ENCODE results near the gene MAMDC2. TPM values are rescaled to one million over a fixed set of nuclear protein-coding genes. Genes with fewer than 3 reads are reported as not detected.

Gene MAMDC2
- total RNA-seq, 6 experiments from 2014 or later, result 4.0 to 16.6 (median 13.9) TPM

DNA sequence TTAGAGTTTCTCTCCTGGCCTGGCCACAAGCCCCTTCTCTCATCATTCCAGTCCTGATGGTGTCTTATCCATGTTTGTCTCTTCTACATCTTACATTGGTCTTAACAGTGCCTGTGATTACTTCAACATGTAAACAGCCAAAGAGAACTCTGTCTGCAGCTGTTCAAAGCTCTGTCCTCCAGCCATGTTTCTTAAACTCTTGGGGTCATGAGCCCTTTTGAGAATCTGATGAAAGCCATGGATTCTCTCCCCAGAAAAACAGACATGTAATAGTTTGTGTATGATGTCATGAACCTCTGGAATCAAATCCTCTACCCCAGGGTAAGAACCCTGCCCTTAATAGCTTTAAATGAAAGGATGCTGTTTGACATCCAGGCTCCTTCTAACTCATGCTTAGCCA is 30.1 kb downstream of the MAMDC2 start:
- H3K27me3 Mint-ChIP-seq (ENCODE audit: insufficient read depth), result peaks cover 3% of the 10 kb centered on the region; the same call in 1 of the 2 replicates
- no peak overlapping the region for H3K27ac Mint-ChIP-seq
- H3K9me3 Mint-ChIP-seq, result no peaks in the 10 kb centered on the region
- H3K4me1 Mint-ChIP-seq (ENCODE audit: low read depth), result peaks cover 34% of the 10 kb centered on the region
- H3K36me3 Mint-ChIP-seq (ENCODE audit: low read depth), result no peaks in the 10 kb centered on the region
- TF ChIP-seq, protein P1, sequence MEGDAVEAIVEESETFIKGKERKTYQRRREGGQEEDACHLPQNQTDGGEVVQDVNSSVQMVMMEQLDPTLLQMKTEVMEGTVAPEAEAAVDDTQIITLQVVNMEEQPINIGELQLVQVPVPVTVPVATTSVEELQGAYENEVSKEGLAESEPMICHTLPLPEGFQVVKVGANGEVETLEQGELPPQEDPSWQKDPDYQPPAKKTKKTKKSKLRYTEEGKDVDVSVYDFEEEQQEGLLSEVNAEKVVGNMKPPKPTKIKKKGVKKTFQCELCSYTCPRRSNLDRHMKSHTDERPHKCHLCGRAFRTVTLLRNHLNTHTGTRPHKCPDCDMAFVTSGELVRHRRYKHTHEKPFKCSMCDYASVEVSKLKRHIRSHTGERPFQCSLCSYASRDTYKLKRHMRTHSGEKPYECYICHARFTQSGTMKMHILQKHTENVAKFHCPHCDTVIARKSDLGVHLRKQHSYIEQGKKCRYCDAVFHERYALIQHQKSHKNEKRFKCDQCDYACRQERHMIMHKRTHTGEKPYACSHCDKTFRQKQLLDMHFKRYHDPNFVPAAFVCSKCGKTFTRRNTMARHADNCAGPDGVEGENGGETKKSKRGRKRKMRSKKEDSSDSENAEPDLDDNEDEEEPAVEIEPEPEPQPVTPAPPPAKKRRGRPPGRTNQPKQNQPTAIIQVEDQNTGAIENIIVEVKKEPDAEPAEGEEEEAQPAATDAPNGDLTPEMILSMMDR (IDR thresholded peaks at IDR 0.05), result no peak
- no peak for DNase-seq
- no peak overlapping the region for H3K4me3 Mint-ChIP-seq

GRCh38 chr9:70076678-70077077 is 33.0 kb downstream of the MAMDC2 start:
- Mint-ChIP-seq H3K9me3 (no peaks in the 10 kb centered on the region), H3K4me3 (no peak overlapping the region), H3K27ac (no peak overlapping the region), H3K27me3 (ENCODE audit: insufficient read depth) (peaks cover 3% of the 10 kb centered on the region; the same call in 1 of the 2 replicates), H3K4me1 (ENCODE audit: low read depth) (peaks cover 51% of the 10 kb centered on the region), H3K36me3 (ENCODE audit: low read depth) (0 out of 2 replicates have a peak, but pooled peaks cover 5% of the 10 kb centered on the region)
- TF ChIP-seq, protein P1 (IDR thresholded peaks at IDR 0.05), result no peak
- DNase-seq, result no peak

GRCh38 chr9:70079417-70080037 is 35.9 kb downstream of the MAMDC2 start:
- peak overlapping the region; percentile 68; the same call in 1 of the 2 replicates for H3K27ac Mint-ChIP-seq
- H3K36me3 Mint-ChIP-seq (ENCODE audit: low read depth), result 0 out of 2 replicates have a peak, but pooled peaks cover 5% of the 10 kb centered on the region
- H3K4me1 Mint-ChIP-seq (ENCODE audit: low read depth), result peaks cover 41% of the 10 kb centered on the region
- peaks cover 3% of the 10 kb centered on the region; the same call in 1 of the 2 replicates for H3K27me3 Mint-ChIP-seq (ENCODE audit: insufficient read depth)
- H3K4me3 Mint-ChIP-seq, result no peak overlapping the region
- TF ChIP-seq, protein P1 (IDR thresholded peaks at IDR 0.05), result no peak
- DNase-seq, result no peak
- no peaks in the 10 kb centered on the region for H3K9me3 Mint-ChIP-seq

GRCh38 chr9:70080481-70081119 is 37.0 kb downstream of the MAMDC2 start:
- H3K4me1 Mint-ChIP-seq (ENCODE audit: low read depth), result peaks cover 40% of the 10 kb centered on the region
- peak overlapping the region; percentile 18 for H3K4me3 Mint-ChIP-seq
- H3K27ac Mint-ChIP-seq, result peak overlapping the region; percentile 68
- no peaks in the 10 kb centered on the region for H3K9me3 Mint-ChIP-seq
- TF ChIP-seq, protein P1 (IDR thresholded peaks at IDR 0.05), result no peak
- DNase-seq, result peak; percentile 72
- H3K36me3 Mint-ChIP-seq (ENCODE audit: low read depth), result 0 out of 2 replicates have a peak, but pooled peaks cover 5% of the 10 kb centered on the region
- peaks cover 2% of the 10 kb centered on the region; the same call in 1 of the 2 replicates for H3K27me3 Mint-ChIP-seq (ENCODE audit: insufficient read depth)

DNA sequence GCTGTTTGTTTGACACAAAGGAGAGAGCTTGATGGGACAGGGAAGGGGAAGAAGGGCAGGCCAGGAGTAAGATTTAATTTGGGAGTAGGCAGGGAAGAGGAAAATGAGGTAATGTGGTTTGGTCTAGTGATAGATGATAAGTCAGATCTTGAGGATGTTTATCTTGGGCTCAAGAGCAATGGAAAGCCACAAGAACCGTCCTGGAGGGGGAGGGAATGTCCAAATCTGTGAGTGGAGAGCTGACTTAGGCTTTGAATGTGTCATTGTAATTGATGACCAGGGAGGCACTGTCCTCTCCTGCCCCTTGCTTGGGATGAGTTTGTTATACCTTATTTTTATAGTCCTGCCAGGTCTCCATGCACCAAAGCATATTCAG is 37.5 kb downstream of the MAMDC2 start:
- peak; percentile 72 for DNase-seq
- Mint-ChIP-seq H3K27ac (peak overlapping the region; percentile 68), H3K36me3 (ENCODE audit: low read depth) (0 out of 2 replicates have a peak, but pooled peaks cover 5% of the 10 kb centered on the region), H3K4me3 (peak overlapping the region; percentile 18), H3K27me3 (ENCODE audit: insufficient read depth) (no peaks in the 10 kb centered on the region), H3K9me3 (no peaks in the 10 kb centered on the region), H3K4me1 (ENCODE audit: low read depth) (peaks cover 40% of the 10 kb centered on the region)
- TF ChIP-seq, protein P1 (IDR thresholded peaks at IDR 0.05), result 0 out of 2 replicates have a peak, but pooled peaks have one; percentile 15
